ENCODE results near the gene TMOD4. TPM values are rescaled to one million over a fixed set of nuclear protein-coding genes. Genes with fewer than 3 reads are reported as not detected.
A peak's percentile ranks its signal among the peaks of the same experiment; 100 is the strongest.

TMOD4 gene
- total and polyA plus RNA-seq, 2 of the 13 experiments (the other 11 are each of a cell fraction or from before 2014, with no cell fraction given) = 0.66 TPM; not detected in 1

GRCh38 chr1:151157067-151157531 is 18.7 kb downstream of the TMOD4 start:
- H3K4me2 ChIP-seq (ENCODE audit: low read depth, low read length) = no peak overlapping the region
- ChIA-PET POLR2A (interaction anchor here (1.1 kb wide), 1 partner anchor 57 kb away, joined by 3 read pairs; no protein-coding TSS in a partner anchor), CTCF (ENCODE audit: low intra/inter-chr PET ratio, low total read pairs) (interaction anchor here (0.9 to 3.6 kb wide), 3 partner anchors 57 to 132 kb away, joined by 3 to 45 read pairs (median 10); no protein-coding TSS in a partner anchor)
- H4K20me1 ChIP-seq (ENCODE audit: insufficient read depth, low read length) = no peaks in the 10 kb centered on the region
- ATAC-seq (no peak), FAIRE-seq (no peak), DNase-seq (ENCODE audit: low spot score) (no peak)
- H3K4me1 ChIP-seq (ENCODE audit: insufficient read depth, low read length) = peaks cover 8% of the 10 kb centered on the region
- in situ Hi-C loops (cut with HindIII; ENCODE audit: extremely low pct_ligation_motif_present, low pct_unique_long_range_greater_than_20kb) (loop anchor here (5.0 kb wide), 1 partner anchor 60 kb away; no protein-coding TSS in a partner anchor), intact Hi-C loops (cut with micrococcal nuclease; ENCODE audit: unreplicated experiment) (loop anchor here (2.0 kb wide), 1 partner anchor 132 kb away; no protein-coding TSS in a partner anchor)
- no peaks in the 10 kb centered on the region for H3K27me3 ChIP-seq (ENCODE audit: control insufficient read depth in 1 of 2, insufficient read depth in 2 of 2, low read length in 2 of 2)
- H3K9ac ChIP-seq (ENCODE audit: insufficient read depth, low read depth, low read length) = no peak overlapping the region
- BruUV-seq (replicated peaks) = no TSS peak
- H2AFZ ChIP-seq (ENCODE audit: low read length) = no peak overlapping the region
- H3K4me3 ChIP-seq (replicated peaks in 1 of 3; ENCODE audit: insufficient read depth in 1 of 3, low read depth in 2 of 3, low read length in 3 of 3) = no peak overlapping the region
- peaks cover 12 to 18% of the 10 kb centered on the region in 2 experiments for H3K36me3 ChIP-seq (replicated peaks in 1 of 2; ENCODE audit: control insufficient read depth in 1 of 2, insufficient read depth in 2 of 2, low read length in 2 of 2)
- no peaks in the 10 kb centered on the region for H3K9me3 ChIP-seq (ENCODE audit: low read length)
- no peak overlapping the region for H3K27ac ChIP-seq (ENCODE audit: extremely low read length, insufficient read depth, low read length)
- TF ChIP-seq SIX4 (CRISPR knock-in tag; IDR thresholded peaks at IDR 0.05) (no peak), TEAD2 (CRISPR knock-in tag; IDR thresholded peaks at IDR 0.05) (no peak), ATF1 (CRISPR knock-in tag; IDR thresholded peaks at IDR 0.05) (no peak), NCOA5 (CRISPR knock-in tag; IDR thresholded peaks at IDR 0.05) (no peak), CSRNP2 (CRISPR knock-in tag; conservative IDR thresholded peaks at IDR 0.05; ENCODE audit: low read depth) (no peak), KDM4B (CRISPR knock-in tag; IDR thresholded peaks at IDR 0.05) (no peak)
- WGBS (ENCODE audit: low lambda C conversion rate) = 97% methylated on average over 6 of the region's 6 CpGs
- no peaks in the 10 kb centered on the region for H3K79me2 ChIP-seq (ENCODE audit: insufficient read depth, low read length)

GRCh38 chr1:151156515-151156819 is 19.3 kb downstream of the TMOD4 start, which contains the start of gene TNFAIP8L2:
Gene TNFAIP8L2 (plus strand): TSS chr1:151156649. CDS start chr1:151158698, 2,049 bp downstream.
- Histone ChIP-seq H3K9me3 (ENCODE audit: low read length) (no peaks in the 10 kb centered on the region), H3K4me1 (ENCODE audit: insufficient read depth, low read length) (peaks cover 8% of the 10 kb centered on the region), H3K36me3 (replicated peaks in 1 of 2; ENCODE audit: control insufficient read depth in 1 of 2, insufficient read depth in 2 of 2, low read length in 2 of 2) (peaks cover 8 to 14% of the 10 kb centered on the region in 2 experiments), H3K79me2 (ENCODE audit: insufficient read depth, low read length) (no peaks in the 10 kb centered on the region), H3K27ac (ENCODE audit: extremely low read length, insufficient read depth, low read length) (no peak within 1 kb of the TSS), H3K4me2 (ENCODE audit: low read depth, low read length) (no peak within 1 kb of the TSS), H4K20me1 (ENCODE audit: insufficient read depth, low read length) (no peaks in the 10 kb centered on the region), H2AFZ (ENCODE audit: low read length) (no peak within 1 kb of the TSS), H3K9ac (ENCODE audit: insufficient read depth, low read depth, low read length) (no peak within 1 kb of the TSS), H3K4me3 (replicated peaks in 1 of 3; ENCODE audit: insufficient read depth in 1 of 3, low read depth in 2 of 3, low read length in 3 of 3) (no peak within 1 kb of the TSS), H3K27me3 (ENCODE audit: control insufficient read depth in 1 of 2, insufficient read depth in 2 of 2, low read length in 2 of 2) (no peaks in the 10 kb centered on the region)
- ATAC-seq (peak; percentile 54), DNase-seq (ENCODE audit: low spot score) (no peak), FAIRE-seq (no peak)
- ChIA-PET POLR2A (interaction anchor here (1.1 kb wide), 1 partner anchor 57 kb away, joined by 3 read pairs; no protein-coding TSS in a partner anchor), CTCF (ENCODE audit: low intra/inter-chr PET ratio, low total read pairs) (interaction anchor here (1.4 to 3.6 kb wide), 2 partner anchors 57 to 132 kb away, joined by 10 to 45 read pairs; no protein-coding TSS in a partner anchor)
- TF ChIP-seq EHMT2 (IDR thresholded peaks at IDR 0.05; ENCODE audit: borderline replicate concordance, low read depth, low read length) = no peak
- no peak for TF ChIP-seq EEA1 (CRISPR knock-in tag; IDR thresholded peaks at IDR 0.05; ENCODE audit: borderline replicate concordance)
- no peak for TF ChIP-seq STAT6 (CRISPR knock-in tag; IDR thresholded peaks at IDR 0.05; ENCODE audit: borderline replicate concordance)
- TF ChIP-seq ZNF20 (CRISPR knock-in tag; IDR thresholded peaks at IDR 0.05) = no peak
- no peak for TF ChIP-seq NFKB2 (CRISPR knock-in tag; IDR thresholded peaks at IDR 0.05; ENCODE audit: borderline replicate concordance)
- no peak for TF ChIP-seq ZNF468 (CRISPR knock-in tag; IDR thresholded peaks at IDR 0.05)
- in situ Hi-C loops (cut with HindIII; ENCODE audit: extremely low pct_ligation_motif_present, low pct_unique_long_range_greater_than_20kb) (loop anchor here (5.0 kb wide), 1 partner anchor 59 kb away; no protein-coding TSS in a partner anchor), intact Hi-C loops (cut with micrococcal nuclease; ENCODE audit: unreplicated experiment) (loop anchor here (1.0 to 2.0 kb wide), 2 partner anchors 57 to 132 kb away; no protein-coding TSS in a partner anchor)
- BruUV-seq (replicated peaks) = no TSS peak
- WGBS (ENCODE audit: low lambda C conversion rate) = 86% methylated on average over 3 of the region's 4 CpGs

All from HepG2 (cell line).